ENCODE results near the gene ST3GAL2.
"Not testable (repeated sequence)": the region's sequence is repeated elsewhere in the genome, so short reads cannot be mapped to it uniquely, and the experiment has no call there.

Gene ST3GAL2

GRCh38 chr16:70466805-70467076, 27.8 kb upstream of the ST3GAL2 start:
- Histone ChIP-seq H3K4me1 (ENCODE audit: control insufficient read depth, insufficient read depth, low read length) (no peaks in the 10 kb centered on the region), H3K4me3 (ENCODE audit: low read depth, low read length) (no peak overlapping the region), H3K9ac (ENCODE audit: low read depth, low read length) (no peak overlapping the region), H3K27me3 (ENCODE audit: control insufficient read depth, insufficient read depth, low read length) (no peaks in the 10 kb centered on the region), H3K27ac (ENCODE audit: low read depth, low read length) (no peak overlapping the region), H3K9me3 (ENCODE audit: control insufficient read depth, insufficient read depth, low read length) (no peaks in the 10 kb centered on the region), H3K36me3 (ENCODE audit: control insufficient read depth, insufficient read depth, low read length) (no peaks in the 10 kb centered on the region)

GRCh38 chr16:70465999-70466804, 27.3 kb upstream of the ST3GAL2 start:
- Histone ChIP-seq H3K27ac (ENCODE audit: low read depth, low read length) (no peak overlapping the region), H3K36me3 (ENCODE audit: control insufficient read depth, insufficient read depth, low read length) (no peaks in the 10 kb centered on the region), H3K27me3 (ENCODE audit: control insufficient read depth, insufficient read depth, low read length) (no peaks in the 10 kb centered on the region), H3K4me3 (ENCODE audit: low read depth, low read length) (no peak overlapping the region), H3K9me3 (ENCODE audit: control insufficient read depth, insufficient read depth, low read length) (no peaks in the 10 kb centered on the region), H3K9ac (ENCODE audit: low read depth, low read length) (no peak overlapping the region), H3K4me1 (ENCODE audit: control insufficient read depth, insufficient read depth, low read length) (no peaks in the 10 kb centered on the region)

DNA sequence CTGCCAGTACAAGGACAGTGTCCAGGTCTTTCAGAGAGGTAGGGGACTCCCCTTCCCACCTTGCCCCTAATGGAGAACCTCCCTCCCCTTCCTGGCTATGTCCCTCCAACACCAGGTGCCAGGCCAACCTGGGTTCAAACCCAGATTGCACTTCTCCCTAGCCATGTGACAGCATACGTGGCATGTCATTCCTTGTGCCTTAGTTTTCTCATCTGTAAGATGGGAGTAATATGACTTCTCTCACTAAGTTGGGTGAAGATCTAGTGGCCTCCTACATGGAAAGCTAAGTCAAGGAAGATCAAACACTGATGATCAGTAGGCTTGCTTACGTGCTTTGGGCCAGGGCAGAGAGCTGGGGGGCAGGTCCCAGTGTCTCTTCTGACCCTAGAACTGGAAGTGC, 24.3 kb upstream of the ST3GAL2 start:
- H3K27me3 ChIP-seq (ENCODE audit: control insufficient read depth, insufficient read depth, low read length): no peaks in the 10 kb centered on the region
- H3K36me3 ChIP-seq (ENCODE audit: control insufficient read depth, insufficient read depth, low read length): no peaks in the 10 kb centered on the region
- no peak overlapping the region for H3K4me3 ChIP-seq (ENCODE audit: low read depth, low read length)
- no peaks in the 10 kb centered on the region for H3K9me3 ChIP-seq (ENCODE audit: control insufficient read depth, insufficient read depth, low read length)
- no peak overlapping the region for H3K9ac ChIP-seq (ENCODE audit: low read depth, low read length)
- H3K27ac ChIP-seq (ENCODE audit: low read depth, low read length): no peak overlapping the region
- no peaks in the 10 kb centered on the region for H3K4me1 ChIP-seq (ENCODE audit: control insufficient read depth, insufficient read depth, low read length)

- no peak overlapping the region for H3K4me3 ChIP-seq (ENCODE audit: low read depth, low read length)
- no peaks in the 10 kb centered on the region for H3K36me3 ChIP-seq (ENCODE audit: control insufficient read depth, insufficient read depth, low read length)
- H3K27me3 ChIP-seq (ENCODE audit: control insufficient read depth, insufficient read depth, low read length): no peaks in the 10 kb centered on the region
- H3K27ac ChIP-seq (ENCODE audit: low read depth, low read length): no peak overlapping the region
- H3K9me3 ChIP-seq (ENCODE audit: control insufficient read depth, insufficient read depth, low read length): no peaks in the 10 kb centered on the region
- H3K4me1 ChIP-seq (ENCODE audit: control insufficient read depth, insufficient read depth, low read length): no peaks in the 10 kb centered on the region
- H3K9ac ChIP-seq (ENCODE audit: low read depth, low read length): no peak overlapping the region
Observed at GRCh38 chr16:70460737-70461261, 21.9 kb upstream of the ST3GAL2 start.

- no peak overlapping the region for H3K27ac ChIP-seq (ENCODE audit: low read depth, low read length)
Observed at GRCh38 chr16:70457446-70458166, 18.7 kb upstream of the ST3GAL2 start.

GRCh38 chr16:70455910-70456309, 17.0 kb upstream of the ST3GAL2 start:
- Histone ChIP-seq H3K27ac (ENCODE audit: low read depth, low read length) (no peak overlapping the region), H3K36me3 (ENCODE audit: control insufficient read depth, insufficient read depth, low read length) (no peaks in the 10 kb centered on the region), H3K9me3 (ENCODE audit: control insufficient read depth, insufficient read depth, low read length) (no peaks in the 10 kb centered on the region), H3K27me3 (ENCODE audit: control insufficient read depth, insufficient read depth, low read length) (no peaks in the 10 kb centered on the region), H3K4me3 (ENCODE audit: low read depth, low read length) (no peak overlapping the region), H3K9ac (ENCODE audit: low read depth, low read length) (no peak overlapping the region), H3K4me1 (ENCODE audit: control insufficient read depth, insufficient read depth, low read length) (no peaks in the 10 kb centered on the region)

More at GRCh38 chr16:70457446-70458166, 18.7 kb upstream of the ST3GAL2 start:
- Histone ChIP-seq H3K9ac (ENCODE audit: low read depth, low read length) (no peak overlapping the region), H3K36me3 (ENCODE audit: control insufficient read depth, insufficient read depth, low read length) (no peaks in the 10 kb centered on the region), H3K4me3 (ENCODE audit: low read depth, low read length) (no peak overlapping the region), H3K27me3 (ENCODE audit: control insufficient read depth, insufficient read depth, low read length) (no peaks in the 10 kb centered on the region), H3K9me3 (ENCODE audit: control insufficient read depth, insufficient read depth, low read length) (no peaks in the 10 kb centered on the region), H3K4me1 (ENCODE audit: control insufficient read depth, insufficient read depth, low read length) (no peaks in the 10 kb centered on the region)

DNA sequence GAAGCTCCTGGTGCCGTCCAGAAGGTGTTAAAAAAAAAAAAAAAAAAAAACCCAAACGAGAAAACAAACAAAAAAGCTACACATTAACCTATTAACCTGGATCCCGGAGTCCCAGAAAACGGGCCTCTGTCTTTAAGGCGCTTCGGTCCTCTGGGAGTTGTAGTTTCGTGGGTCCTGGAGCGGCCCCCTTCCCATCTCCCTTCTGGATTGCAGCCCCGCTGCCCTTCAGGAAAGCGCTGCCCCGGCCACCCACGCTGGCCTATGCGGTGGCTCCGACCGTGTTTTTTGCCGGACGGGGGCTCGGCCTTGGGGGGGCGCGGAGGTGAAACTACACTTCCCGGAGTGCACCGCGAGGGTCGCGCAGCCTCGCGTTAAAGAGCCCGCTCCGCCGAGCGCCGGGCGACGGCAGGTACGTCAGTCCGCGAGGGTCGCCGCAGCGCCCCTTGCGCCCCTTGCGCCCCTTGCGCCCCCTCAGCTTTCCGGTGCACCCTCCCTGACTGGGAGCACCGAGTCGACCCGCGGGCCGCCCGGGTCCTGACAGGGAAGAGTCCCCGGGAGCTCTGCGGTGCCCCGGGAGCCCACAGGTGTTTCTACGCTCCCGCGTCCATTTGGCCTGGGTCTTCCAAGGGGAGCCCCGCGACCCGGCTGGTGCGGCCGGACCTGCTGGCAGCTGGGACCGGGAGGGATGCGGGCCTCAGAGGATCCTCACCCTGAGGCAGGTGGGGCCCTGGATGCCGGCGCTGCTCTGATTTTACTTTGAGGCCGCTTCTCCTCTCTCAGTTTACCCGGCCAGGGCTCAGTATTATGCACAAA, 15.5 kb upstream of the ST3GAL2 start, which contains the start of gene FCSK:
FCSK (plus strand) TSS at position 374 of the 813 bp plus-strand sequence. CDS start 8,596 bp downstream, outside the sequence.
- H3K9me3 ChIP-seq (ENCODE audit: control insufficient read depth, insufficient read depth, low read length): no peaks in the 10 kb centered on the region
- H3K4me3 ChIP-seq (ENCODE audit: low read depth, low read length): peak within 1 kb of the TSS; percentile 84

GRCh38 chr16:70453892-70454221, 15.0 kb upstream of the ST3GAL2 start:
- H3K27ac ChIP-seq (ENCODE audit: low read depth, low read length): peak overlapping the region; percentile 98
- no peaks in the 10 kb centered on the region for H3K27me3 ChIP-seq (ENCODE audit: control insufficient read depth, insufficient read depth, low read length)
- H3K9me3 ChIP-seq (ENCODE audit: control insufficient read depth, insufficient read depth, low read length): no peaks in the 10 kb centered on the region
- H3K4me1 ChIP-seq (ENCODE audit: control insufficient read depth, insufficient read depth, low read length): no peaks in the 10 kb centered on the region
- peak overlapping the region; percentile 99 for H3K9ac ChIP-seq (ENCODE audit: low read depth, low read length)
- H3K4me3 ChIP-seq (ENCODE audit: low read depth, low read length): peak overlapping the region; percentile 84
- H3K36me3 ChIP-seq (ENCODE audit: control insufficient read depth, insufficient read depth, low read length): no peaks in the 10 kb centered on the region

More for the DNA sequence above, 15.5 kb upstream of the ST3GAL2 start, which contains the start of gene FCSK:
- peak within 1 kb of the TSS; percentile 99 for H3K9ac ChIP-seq (ENCODE audit: low read depth, low read length)
- no peaks in the 10 kb centered on the region for H3K4me1 ChIP-seq (ENCODE audit: control insufficient read depth, insufficient read depth, low read length)
- no peaks in the 10 kb centered on the region for H3K36me3 ChIP-seq (ENCODE audit: control insufficient read depth, insufficient read depth, low read length)
- no peaks in the 10 kb centered on the region for H3K27me3 ChIP-seq (ENCODE audit: control insufficient read depth, insufficient read depth, low read length)
- H3K27ac ChIP-seq (ENCODE audit: low read depth, low read length): peak within 1 kb of the TSS; percentile 98

DNA sequence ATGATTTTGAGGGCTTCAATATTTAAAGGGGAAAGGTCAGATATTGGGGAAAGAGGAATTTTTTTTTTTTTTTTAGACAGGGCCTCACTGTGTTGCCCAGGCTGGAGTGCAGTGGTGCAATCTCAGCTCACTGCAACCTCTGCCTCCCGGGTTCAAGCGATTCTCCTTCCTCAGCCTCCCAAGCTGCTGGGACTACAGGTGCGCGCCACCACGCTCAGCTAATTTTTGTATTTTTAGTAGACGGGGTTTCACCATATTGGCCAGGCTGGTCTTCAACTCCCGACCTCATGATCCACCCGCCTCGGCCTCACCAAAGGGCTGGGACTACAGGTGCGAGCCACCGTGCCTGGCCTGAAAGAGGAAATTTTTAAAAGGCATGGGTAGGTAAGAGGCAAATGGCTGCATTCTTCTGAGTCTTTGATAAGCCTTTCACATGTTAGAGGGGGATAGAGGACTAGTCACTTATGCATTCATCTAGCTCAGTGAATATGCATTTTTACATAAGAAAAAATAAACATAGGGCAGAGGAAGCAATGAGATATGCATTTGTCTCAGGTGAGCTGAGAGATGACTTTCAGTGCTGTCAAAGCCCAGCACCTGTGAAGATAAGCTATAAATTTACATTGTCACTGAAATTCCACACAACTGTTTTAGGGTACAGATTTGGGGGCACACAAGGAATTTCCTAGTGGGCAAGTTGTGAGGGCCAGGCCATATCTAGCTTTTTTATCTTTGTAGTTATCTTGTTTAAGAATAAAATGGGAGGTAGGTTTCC, 14.4 kb upstream of the ST3GAL2 start:
- Histone ChIP-seq H3K9me3 (ENCODE audit: control insufficient read depth, insufficient read depth, low read length) (no peaks in the 10 kb centered on the region), H3K9ac (ENCODE audit: low read depth, low read length) (peak overlapping the region; percentile 99), H3K27ac (ENCODE audit: low read depth, low read length) (peak overlapping the region; percentile 98), H3K27me3 (ENCODE audit: control insufficient read depth, insufficient read depth, low read length) (no peaks in the 10 kb centered on the region), H3K4me3 (ENCODE audit: low read depth, low read length) (peak overlapping the region; percentile 84), H3K4me1 (ENCODE audit: control insufficient read depth, insufficient read depth, low read length) (no peaks in the 10 kb centered on the region), H3K36me3 (ENCODE audit: control insufficient read depth, insufficient read depth, low read length) (no peaks in the 10 kb centered on the region)

DNA sequence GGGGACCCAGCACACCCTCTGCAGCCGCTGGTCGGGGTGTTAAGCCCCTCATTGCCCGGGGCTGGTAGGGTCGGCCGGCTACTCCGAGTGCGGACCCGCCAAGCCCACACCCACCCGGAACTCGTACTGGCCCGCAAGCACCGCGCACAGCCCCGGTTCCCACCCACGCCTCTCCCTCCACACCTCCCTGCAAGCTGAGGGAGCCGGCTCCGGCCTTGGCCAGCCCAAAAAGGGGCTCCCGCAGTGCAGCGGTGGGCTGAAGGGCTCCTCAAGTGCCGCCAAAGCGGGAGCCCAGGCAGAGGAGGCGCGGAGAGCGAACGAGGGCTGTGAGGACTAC, 12.1 kb upstream of the ST3GAL2 start:
- H3K9me3 ChIP-seq (ENCODE audit: control insufficient read depth, insufficient read depth, low read length); H3K36me3 ChIP-seq (ENCODE audit: control insufficient read depth, insufficient read depth, low read length); H3K27ac ChIP-seq (ENCODE audit: low read depth, low read length); H3K4me3 ChIP-seq (ENCODE audit: low read depth, low read length); H3K4me1 ChIP-seq (ENCODE audit: control insufficient read depth, insufficient read depth, low read length); H3K27me3 ChIP-seq (ENCODE audit: control insufficient read depth, insufficient read depth, low read length); H3K9ac ChIP-seq (ENCODE audit: low read depth, low read length): not testable (repeated sequence)

All from HUES48 (cell line).